Left hindlimb (tissue), 1 donor: ENCODE data around the gene HOXB2.

Source experiments
- DNase-seq: peaks from one replicate; pipeline ENCODE4 v3.0.0-alpha.2; 2018

Gene HOXB2

DNA sequence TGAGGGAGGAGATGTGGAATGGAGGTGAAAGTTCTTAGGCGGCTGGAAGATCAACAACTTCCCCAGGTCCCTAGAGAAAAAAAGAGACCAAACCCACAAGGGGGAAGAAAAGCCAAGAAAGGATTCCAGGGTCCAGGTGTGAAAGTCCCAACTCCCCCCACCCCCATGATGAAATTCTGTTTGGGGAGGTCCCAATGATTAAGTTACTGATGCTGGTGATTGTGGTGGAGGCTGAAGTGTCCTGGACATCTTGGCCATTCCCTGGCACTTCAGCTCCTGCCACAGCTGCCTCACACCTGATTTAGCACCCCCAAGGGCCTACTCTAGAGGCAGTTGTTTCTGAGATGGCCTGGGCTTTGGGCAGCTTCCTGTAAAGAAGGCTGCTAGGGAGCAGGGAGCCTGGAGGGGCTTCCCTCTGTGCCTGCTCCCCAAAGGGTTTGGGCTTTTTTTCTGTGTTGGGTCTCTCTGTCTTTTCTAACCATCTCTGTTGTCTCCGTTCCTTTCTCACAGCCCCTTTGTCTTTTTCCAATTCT, 20.2 kb upstream of the HOXB2 start:
- DNase-seq, result no peak

- no peak for DNase-seq
These were observed 19.5 kb upstream of the HOXB2 start for GRCh38 chr17:48564188-48565021.

DNA sequence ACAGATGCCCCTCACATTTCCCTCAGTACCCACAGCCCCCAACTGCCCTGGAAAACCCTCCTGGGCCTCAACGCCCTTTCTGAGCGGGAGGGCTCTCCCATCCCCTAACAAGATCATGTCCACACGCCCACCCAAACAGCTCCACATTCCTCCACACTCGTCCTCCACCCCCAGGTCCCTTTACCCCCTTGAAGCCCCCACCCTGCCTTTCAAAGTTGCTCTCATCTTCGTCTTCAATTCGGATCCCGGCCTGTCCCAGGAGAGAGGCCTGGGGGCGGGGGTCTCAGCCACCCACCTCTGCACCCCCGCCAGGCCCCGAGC, 18.9 kb upstream of the HOXB2 start:
- DNase-seq, result no peak

GRCh38 chr17:48563385-48563838, 18.5 kb upstream of the HOXB2 start:
- DNase-seq, result no peak

DNA sequence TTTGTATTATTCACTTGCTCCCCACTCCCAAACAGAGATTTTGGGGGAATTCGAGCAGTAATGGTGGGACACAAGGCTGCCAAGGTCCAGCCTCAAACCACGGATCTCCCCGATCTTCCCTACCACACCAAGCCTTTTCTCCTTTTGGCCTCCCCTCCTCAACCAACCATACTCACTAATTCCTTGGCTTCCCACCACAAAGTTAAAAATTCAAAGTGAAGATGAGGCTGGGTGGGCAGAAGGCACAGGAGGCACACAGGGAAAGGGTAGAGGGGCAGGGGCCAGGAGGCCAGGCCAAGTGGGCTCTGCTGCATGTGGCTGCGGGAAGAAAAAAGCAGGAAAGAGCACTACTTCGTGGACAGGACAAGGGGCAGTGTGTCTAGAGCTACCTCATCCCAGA, 18.0 kb upstream of the HOXB2 start:
- DNase-seq, result no peak

- no peak for DNase-seq
These were observed 17.2 kb upstream of the HOXB2 start for GRCh38 chr17:48561884-48562810.

DNA sequence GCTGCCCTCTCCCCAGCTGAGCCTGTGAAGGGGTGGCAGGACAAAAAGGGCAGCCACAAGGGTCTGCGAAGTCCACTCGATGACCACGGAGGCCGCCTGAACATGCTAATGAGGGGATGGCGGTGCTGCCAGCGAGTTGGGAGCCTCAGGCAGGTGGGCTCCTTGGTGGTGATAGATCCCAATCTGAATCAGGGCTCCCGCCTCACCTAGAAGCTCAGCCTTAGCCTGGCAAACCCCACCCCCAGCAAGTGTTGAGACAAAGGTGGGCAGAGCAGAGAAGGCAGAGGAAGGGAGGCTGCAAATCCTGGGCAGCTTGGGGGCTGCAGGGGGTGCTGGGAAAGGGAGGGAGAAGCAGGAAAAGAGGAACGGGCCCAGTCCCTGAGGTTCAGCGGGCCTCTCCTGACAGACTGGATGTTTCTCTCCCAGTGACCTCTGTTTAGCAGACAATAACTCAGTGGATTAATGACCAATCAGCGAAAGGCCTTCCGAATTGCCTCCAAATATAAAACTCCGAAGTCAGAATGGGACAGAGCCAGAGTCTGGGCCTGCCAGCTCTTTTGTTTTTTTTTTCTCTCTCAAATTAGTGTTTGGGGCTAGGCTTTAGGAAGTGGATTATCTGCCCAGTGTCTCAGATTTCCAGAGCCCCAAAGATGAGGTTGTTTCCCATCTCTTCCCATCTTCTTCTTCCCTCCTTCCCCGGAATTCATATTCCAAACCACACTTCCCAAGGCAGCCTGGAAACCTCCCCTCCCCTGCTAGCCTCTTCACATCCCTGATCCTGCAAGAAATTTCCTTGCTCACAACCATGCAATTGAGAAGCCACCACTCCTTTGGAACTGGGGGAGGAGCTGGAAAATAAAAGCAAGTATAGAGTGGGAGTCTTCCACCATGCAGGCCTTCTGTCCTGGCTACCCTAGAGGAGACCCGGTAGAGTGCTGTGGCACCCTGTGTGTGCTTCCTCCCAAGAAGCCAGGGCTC, 15.2 kb upstream of the HOXB2 start:
- no peak for DNase-seq

- no peak for DNase-seq
These were observed 14.4 kb upstream of the HOXB2 start for GRCh38 chr17:48559122-48559839.

DNA sequence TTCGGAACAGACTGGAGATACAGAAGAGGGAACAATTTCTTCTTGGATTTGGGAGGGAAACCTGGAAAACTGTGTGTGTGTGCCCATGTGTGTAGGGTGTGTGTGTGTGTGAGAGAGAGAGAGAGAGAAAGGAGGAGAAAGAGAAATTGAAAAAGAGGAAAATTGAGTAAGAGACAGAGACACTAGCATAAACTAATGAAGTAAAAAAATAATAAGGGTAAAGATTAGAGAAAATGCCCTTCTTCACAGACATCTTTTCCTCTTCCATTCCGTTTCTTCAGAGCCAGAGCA, 13.9 kb upstream of the HOXB2 start:
- DNase-seq, result no peak

DNA sequence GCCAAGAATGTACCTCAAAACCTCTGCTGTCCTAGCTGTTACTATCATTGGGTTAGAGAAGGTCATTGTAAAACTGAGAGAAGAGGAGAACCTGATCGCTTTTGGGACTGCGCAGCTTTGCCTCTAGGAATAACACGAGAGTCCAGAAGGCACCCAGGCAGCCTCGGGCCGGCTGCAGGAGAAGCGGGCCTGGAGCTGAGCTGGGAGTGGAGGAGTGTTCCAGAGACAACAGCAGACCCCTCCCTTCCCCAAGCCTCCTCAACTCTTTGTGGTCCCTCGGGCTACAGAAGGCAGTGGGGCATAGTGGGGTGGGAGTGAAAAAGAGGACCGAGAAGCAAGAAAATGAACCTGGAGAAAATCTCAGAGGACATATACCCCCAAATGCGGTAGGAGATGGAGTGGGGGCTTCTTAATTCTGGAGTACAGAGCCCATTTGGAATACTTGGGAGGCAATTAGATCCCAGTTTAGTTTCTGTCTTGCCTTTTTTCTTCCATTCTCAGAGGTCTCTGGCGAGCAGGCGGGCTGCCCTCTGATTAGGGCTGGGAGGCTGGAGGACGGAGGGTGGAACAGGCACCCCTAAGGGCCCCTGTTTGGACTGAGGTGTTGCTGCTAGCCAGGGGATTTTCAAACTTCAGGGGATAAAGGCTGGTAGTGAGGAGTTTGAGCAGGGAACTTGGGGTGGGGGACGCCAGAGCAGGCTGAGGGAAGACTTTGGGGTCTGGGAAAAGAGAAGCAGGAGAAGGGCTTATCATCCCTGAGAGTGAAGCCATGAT, 13.3 kb upstream of the HOXB2 start:
- no peak for DNase-seq

DNA sequence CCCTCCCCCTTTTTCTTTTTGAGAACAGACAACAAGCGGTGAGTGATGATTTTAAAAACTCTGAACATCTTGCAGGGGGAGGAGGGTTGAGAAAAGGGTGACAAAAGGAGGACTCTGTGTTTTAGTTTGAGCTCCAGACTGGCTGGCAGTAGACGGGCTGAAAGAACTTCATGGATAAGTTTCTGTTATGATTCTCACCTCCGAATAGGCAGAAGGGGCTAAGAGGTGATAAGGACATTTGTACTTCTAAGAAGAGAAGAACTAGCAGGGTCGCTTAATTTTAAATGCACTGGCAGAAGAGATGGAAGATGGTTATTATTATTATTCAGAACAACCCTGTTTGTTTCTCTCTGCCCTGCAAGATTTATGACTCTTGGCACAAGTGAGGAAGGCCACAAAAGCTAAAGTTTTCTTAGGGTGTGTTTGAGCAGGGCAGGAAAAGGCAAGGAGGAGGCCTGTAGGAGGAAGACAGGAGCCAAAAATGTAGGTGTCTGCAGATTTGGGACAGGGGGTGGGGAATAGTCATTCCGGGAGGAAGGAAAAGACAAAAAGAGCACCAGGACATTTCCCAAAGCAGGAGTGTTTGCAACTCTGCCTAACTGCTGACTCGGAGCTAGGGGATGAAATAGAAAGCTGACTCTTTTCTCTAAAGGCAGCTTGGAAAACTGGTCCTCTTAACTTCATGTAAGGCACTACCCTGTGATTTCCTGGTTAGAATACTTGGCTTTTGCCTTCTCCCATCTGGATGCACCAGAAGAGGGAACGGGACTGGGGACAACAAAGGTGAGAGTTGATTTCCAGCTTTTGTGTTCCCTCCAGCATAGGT, 11.9 kb upstream of the HOXB2 start:
- DNase-seq, result no peak

GRCh38 chr17:48556229-48556575, 11.3 kb upstream of the HOXB2 start:
- no peak for DNase-seq

DNA sequence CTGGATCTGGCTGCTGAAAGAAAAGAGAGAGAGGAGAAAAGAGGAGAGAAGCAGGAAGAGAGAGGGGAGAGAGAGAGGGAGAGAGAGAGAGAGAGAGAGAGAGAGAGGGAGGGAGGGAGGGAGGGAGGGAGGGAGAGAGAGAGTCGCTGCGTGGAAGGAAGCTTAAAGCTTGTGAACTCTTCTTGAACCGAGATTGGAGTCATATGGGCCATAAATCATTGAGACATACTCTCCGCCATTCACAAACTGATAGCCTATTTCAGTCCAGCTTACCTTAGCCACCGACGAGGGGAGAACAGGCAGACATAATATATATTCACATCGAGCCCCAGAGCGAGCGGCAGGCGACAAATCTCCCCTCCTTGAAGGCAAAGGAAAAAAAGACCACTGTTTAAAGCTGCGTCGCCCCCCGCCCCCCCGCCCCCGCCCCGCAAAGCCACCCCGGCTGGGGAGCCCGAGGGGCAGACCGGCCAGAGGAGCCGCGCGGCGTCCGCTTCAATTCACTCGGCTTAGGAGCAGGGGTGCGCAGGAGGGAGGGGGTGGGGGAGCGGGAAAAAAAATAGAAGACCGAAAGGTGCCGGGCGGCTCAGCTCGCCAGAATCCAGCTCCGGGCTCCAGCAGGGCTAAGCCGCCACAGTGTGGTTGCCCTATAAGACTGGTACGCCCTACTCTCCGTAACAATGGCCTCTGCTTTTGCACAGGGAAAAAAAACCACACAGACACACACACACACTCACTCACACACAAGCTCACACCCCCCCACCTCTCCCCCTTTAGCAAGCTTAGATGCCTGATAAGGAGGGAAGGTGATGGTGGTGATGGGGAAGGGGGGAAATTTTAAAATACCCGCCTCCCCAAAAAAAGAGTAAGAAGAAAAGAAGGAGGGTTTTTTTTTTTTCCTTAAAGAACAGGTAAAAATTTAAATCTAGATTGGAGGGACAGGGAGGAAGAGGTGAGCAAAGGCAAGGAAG, 10.6 kb upstream of the HOXB2 start:
- no peak for DNase-seq

- no peak for DNase-seq
These were observed 9.7 kb upstream of the HOXB2 start for GRCh38 chr17:48554412-48555257.

- no peak for DNase-seq
These were observed 8.9 kb upstream of the HOXB2 start for GRCh38 chr17:48553826-48554225.

- DNase-seq, result no peak
These were observed 8.3 kb upstream of the HOXB2 start for GRCh38 chr17:48553190-48553547.

- DNase-seq, result no peak
These were observed 7.7 kb upstream of the HOXB2 start for GRCh38 chr17:48552466-48553189.
